Fibroblast of mammary gland (primary cell): Measurements from ENCODE around the gene PTPRM.
A peak's percentile ranks its signal among the peaks of the same experiment; 100 is the strongest.

ENCODE experiments used
- DNase-seq: peaks from one replicate; pipeline ENCODE4 v3.0.0-alpha.2; 2010; ENCODE audit warnings: low read depth
- H3K4me3 ChIP-seq: 2 replicates; pipeline ENCODE4 v1.5.1; 2011; ENCODE audit warnings: low read depth, mild to moderate bottlenecking, low read length, moderate library complexity; ENCODE audit not compliant: control insufficient read depth
- TF ChIP-seq, protein P1 (sequence below): conservative IDR thresholded peaks from 2 replicates; pipeline ENCODE4 v1.5.1; 2011; ENCODE audit warnings: low read depth, low read length, inconsistent platforms; ENCODE audit not compliant: control insufficient read depth, insufficient read depth

The PTPRM gene

GRCh38 chr18:8301427-8302172 lies 734.5 kb downstream of the PTPRM start:
- peak; percentile 42 for DNase-seq
- H3K4me3 ChIP-seq, result no peak overlapping the region
- TF ChIP-seq, protein P1, sequence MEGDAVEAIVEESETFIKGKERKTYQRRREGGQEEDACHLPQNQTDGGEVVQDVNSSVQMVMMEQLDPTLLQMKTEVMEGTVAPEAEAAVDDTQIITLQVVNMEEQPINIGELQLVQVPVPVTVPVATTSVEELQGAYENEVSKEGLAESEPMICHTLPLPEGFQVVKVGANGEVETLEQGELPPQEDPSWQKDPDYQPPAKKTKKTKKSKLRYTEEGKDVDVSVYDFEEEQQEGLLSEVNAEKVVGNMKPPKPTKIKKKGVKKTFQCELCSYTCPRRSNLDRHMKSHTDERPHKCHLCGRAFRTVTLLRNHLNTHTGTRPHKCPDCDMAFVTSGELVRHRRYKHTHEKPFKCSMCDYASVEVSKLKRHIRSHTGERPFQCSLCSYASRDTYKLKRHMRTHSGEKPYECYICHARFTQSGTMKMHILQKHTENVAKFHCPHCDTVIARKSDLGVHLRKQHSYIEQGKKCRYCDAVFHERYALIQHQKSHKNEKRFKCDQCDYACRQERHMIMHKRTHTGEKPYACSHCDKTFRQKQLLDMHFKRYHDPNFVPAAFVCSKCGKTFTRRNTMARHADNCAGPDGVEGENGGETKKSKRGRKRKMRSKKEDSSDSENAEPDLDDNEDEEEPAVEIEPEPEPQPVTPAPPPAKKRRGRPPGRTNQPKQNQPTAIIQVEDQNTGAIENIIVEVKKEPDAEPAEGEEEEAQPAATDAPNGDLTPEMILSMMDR, result no peak

GRCh38 chr18:8303151-8303755 lies 736.1 kb downstream of the PTPRM start:
- TF ChIP-seq, protein P1, result no peak
- DNase-seq, result peak; percentile 76
- no peak overlapping the region for H3K4me3 ChIP-seq

DNA sequence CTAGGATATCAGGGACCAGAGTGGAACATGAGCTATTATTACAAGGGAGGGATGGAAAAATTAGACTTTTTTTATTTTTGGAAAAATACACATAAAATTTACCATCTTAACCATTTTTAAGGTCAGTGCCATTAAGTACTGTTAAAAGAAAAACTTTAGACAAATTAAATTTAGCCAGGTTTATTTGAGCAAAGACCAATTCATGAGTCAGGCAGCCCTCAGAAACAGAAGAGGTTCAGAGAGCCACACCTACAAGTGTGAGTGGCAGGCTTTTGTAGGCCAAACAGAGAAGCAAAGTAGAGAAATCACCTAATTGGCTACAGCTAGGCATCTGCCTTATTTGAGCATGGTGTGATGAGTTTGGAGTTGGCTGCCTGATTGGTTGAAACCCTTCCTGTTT lies 740.8 kb downstream of the PTPRM start:
- DNase-seq, result peak; percentile 25
- TF ChIP-seq, protein P1, result no peak
- H3K4me3 ChIP-seq, result no peak overlapping the region

- no peak for DNase-seq
- no peak overlapping the region for H3K4me3 ChIP-seq
- TF ChIP-seq, protein P1, result no peak
Measured at GRCh38 chr18:8313043-8313442, 745.9 kb downstream of the PTPRM start.

GRCh38 chr18:8314124-8314523 lies 747.0 kb downstream of the PTPRM start:
- TF ChIP-seq, protein P1, result no peak
- DNase-seq, result peak; percentile 73
- no peak overlapping the region for H3K4me3 ChIP-seq

GRCh38 chr18:8319798-8320489 lies 752.8 kb downstream of the PTPRM start:
- DNase-seq, result peak; percentile 72
- TF ChIP-seq, protein P1, result no peak
- no peak overlapping the region for H3K4me3 ChIP-seq
